HEK293T (cell line): ENCODE data around the gene SART1.

Experiments used
- BHLHE40 ChIP-seq: fragments of 450-650 bp; IDR thresholded peaks from 2 replicates; pipeline ENCODE4 v1.6.1; 2016; ENCODE audit warnings: mild to moderate bottlenecking, moderate library complexity, borderline replicate concordance
- ELF4 ChIP-seq: fragments of 450-650 bp; IDR thresholded peaks from 2 replicates; pipeline ENCODE4 v1.6.1; 2017; ENCODE audit warnings: antibody characterized with exemption
- FOXK2 ChIP-seq: fragments of 450-650 bp; IDR thresholded peaks from 2 replicates; pipeline ENCODE4 v1.6.1; 2016; ENCODE audit warnings: mild to moderate bottlenecking
- FOXM1 ChIP-seq: fragments of 450-650 bp; IDR thresholded peaks from 2 replicates; pipeline ENCODE4 v1.6.1; 2017; ENCODE audit warnings: mild to moderate bottlenecking, borderline replicate concordance
- NFRKB ChIP-seq: fragments of 450-650 bp; IDR thresholded peaks from 2 replicates; pipeline ENCODE4 v1.6.1; 2016; ENCODE audit warnings: mild to moderate bottlenecking, moderate library complexity
- SP1 ChIP-seq: fragments of 450-650 bp; IDR thresholded peaks from 2 replicates; pipeline ENCODE4 v1.6.1; 2017

- no peak for TF ChIP-seq NFRKB
- TF ChIP-seq FOXM1: no peak
- no peak for TF ChIP-seq BHLHE40
- TF ChIP-seq SP1: no peak
- no peak for TF ChIP-seq ELF4
- no peak for TF ChIP-seq FOXK2
These were observed 58.7 kb downstream of the SART1 start for GRCh38 chr11:66020212-66020611.
